Measurements from ENCODE around the gene ERCC4. TPM values are rescaled to one million over a fixed set of nuclear protein-coding genes. Genes with fewer than 3 reads are reported as not detected.
A peak's percentile ranks its signal among the peaks of the same experiment; 100 is the strongest.
"Not testable (repeated sequence)": the region's sequence is repeated elsewhere in the genome, so short reads cannot be mapped to it uniquely, and the experiment has no call there.

Gene ERCC4
- 5.3 and 6.2 TPM in 2 replicates for total RNA-seq (2014; rRNA removed; shearing (Covaris generic))

DNA sequence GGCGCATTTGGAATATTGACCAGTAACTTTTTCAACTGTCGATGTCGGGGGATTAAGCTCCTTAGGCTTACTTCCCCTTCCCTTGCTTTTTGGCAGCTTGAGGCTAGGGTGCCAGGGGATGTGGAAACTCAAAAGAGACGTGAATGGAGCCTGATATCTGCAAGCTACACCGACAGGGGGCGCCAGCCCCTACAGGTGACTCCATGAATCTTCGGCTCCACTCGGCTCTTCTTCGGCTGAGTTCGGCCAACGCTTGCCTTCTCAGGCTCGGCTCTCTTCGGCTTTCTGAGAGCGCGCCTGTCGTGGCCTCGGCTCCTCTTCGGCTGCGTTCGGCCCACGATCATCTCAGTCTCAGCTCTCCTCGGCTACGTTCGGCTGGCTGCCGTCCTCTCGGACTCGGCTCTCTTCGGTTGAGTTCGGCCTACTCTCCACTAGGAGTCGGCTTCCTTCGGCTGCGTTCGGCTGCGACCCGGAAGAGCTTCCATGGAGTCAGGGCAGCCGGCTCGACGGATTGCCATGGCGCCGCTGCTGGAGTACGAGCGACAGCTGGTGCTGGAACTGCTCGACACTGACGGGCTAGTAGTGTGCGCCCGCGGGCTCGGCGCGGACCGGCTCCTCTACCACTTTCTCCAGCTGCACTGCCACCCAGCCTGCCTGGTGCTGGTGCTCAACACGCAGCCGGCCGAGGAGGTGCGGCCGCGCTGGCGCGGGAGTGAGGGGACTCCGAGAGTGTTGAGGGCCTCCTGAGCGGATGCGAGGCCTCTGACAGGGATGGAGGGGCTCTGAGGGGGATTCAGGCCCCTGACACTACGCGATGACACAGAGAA is at the start of gene ERCC4:
Gene ERCC4, plus strand, starts transcription at position 472 of the 827 bp plus-strand sequence. Its CDS starts 12 bp downstream, at position 484.
- peak; percentile 99 for DNase-seq (ENCODE audit: low spot score)
- in situ Hi-C loops (cut with HindIII; ENCODE audit: low sequenced_read_pairs) = no loop called here

- in situ Hi-C loops (cut with HindIII; ENCODE audit: low sequenced_read_pairs) = no loop called here
Observed at GRCh38 chr16:13873835-13874438, 46.0 kb upstream of the ERCC4 start.

GRCh38 chr16:13875614-13876284 is 44.2 kb upstream of the ERCC4 start:
- in situ Hi-C loops (cut with HindIII; ENCODE audit: low sequenced_read_pairs) = no loop called here
- no peak for DNase-seq (ENCODE audit: low spot score)

More at GRCh38 chr16:13873835-13874438, 46.0 kb upstream of the ERCC4 start:
- peak; percentile 3 for DNase-seq (ENCODE audit: low spot score)

DNA sequence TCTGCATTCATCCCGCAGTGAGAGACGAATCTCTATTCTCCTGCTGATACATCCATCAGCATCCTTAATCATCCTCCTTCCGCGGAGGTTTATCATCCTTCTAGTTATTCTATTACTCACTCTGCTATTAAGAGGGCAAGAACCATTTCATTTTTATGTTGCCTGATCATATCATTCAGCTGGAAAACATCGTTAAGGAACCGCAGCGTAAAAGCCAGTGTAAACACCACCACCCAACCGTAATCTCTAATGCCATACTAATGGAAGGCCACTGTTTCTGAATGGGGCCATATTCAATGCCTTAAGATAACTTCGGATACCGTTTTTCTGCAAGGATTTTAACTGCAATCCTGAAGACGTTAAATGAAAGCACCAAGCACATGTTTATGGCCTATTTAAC is 36.7 kb upstream of the ERCC4 start:
- in situ Hi-C loops (cut with HindIII; ENCODE audit: low sequenced_read_pairs) = no loop called here
- DNase-seq (ENCODE audit: low spot score) = no peak

GRCh38 chr16:13883881-13884280 is 36.1 kb upstream of the ERCC4 start:
- in situ Hi-C loops (cut with HindIII; ENCODE audit: low sequenced_read_pairs) = no loop called here
- DNase-seq (ENCODE audit: low spot score) = no peak

DNA sequence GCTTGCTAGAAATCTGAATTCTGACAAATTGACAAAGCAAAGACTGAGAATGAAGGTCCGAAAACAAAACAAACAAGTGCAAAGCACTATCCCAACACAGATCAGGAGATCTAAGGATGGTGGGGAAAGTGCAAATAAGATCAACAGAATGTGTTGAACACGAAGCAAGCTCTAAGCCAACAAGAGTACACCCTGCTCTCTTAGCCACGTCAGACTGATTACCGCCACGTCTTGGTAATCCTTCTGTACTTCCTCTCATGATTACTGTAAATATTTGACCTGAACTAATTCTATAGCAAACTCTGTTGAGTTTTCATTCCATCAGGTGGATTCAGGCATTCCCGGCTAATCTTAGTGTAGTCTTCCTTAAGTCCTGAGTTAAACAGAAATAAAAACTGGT is 34.3 kb upstream of the ERCC4 start:
- DNase-seq (ENCODE audit: low spot score) = no peak
- in situ Hi-C loops (cut with HindIII; ENCODE audit: low sequenced_read_pairs) = no loop called here

GRCh38 chr16:13886608-13887007 is 33.3 kb upstream of the ERCC4 start:
- no peak for DNase-seq (ENCODE audit: low spot score)
- in situ Hi-C loops (cut with HindIII; ENCODE audit: low sequenced_read_pairs) = no loop called here

GRCh38 chr16:13889323-13889722 is 30.6 kb upstream of the ERCC4 start:
- in situ Hi-C loops (cut with HindIII; ENCODE audit: low sequenced_read_pairs) = not testable (repeated sequence)

DNA sequence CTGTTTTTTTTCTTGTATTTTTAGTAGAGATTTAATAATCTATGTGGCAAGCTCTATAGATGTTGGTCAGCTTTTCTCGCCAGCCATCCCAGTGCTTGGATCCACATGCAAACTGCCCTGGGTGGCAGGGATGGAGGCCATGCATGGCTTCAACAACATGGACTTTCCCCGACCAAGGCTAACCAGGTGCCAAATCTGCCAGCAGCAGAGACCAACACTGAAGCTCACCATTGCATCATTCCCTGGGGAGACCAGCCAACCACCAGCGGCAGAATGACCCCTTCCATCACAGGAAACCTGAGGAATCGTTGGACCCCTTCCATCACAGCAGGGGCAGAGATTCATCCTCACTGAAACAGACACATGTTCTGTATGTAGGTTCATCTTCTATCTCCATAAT is 27.7 kb upstream of the ERCC4 start:
- DNase-seq (ENCODE audit: low spot score) = no peak
- in situ Hi-C loops (cut with HindIII; ENCODE audit: low sequenced_read_pairs) = no loop called here

More at GRCh38 chr16:13889323-13889722, 30.6 kb upstream of the ERCC4 start:
- DNase-seq (ENCODE audit: low spot score) = not testable (repeated sequence)

DNA sequence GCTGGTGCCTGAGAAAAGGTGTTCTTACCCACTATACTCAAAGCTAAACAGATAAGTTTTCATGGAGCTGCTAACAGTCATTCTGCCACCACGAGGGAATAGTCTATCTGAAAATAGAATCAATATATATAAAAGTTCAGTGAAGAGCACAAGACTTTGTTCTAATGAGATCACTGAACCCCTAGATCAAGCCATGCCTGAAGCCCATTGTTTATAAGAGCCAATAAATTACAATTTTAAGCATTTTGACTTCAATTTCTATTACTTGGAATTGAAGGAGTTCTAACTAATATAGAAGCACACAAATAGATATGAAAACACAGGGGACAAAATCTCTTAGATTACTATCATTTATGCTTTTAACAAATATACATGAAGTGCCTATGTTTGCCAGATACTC is 24.4 kb upstream of the ERCC4 start:
- in situ Hi-C loops (cut with HindIII; ENCODE audit: low sequenced_read_pairs) = no loop called here
- no peak for DNase-seq (ENCODE audit: low spot score)

GRCh38 chr16:13896543-13897182 is 23.3 kb upstream of the ERCC4 start:
- in situ Hi-C loops (cut with HindIII; ENCODE audit: low sequenced_read_pairs) = no loop called here
- DNase-seq (ENCODE audit: low spot score) = no peak

GRCh38 chr16:13897806-13898205 is 22.1 kb upstream of the ERCC4 start:
- in situ Hi-C loops (cut with HindIII; ENCODE audit: low sequenced_read_pairs) = no loop called here
- no peak for DNase-seq (ENCODE audit: low spot score)

DNA sequence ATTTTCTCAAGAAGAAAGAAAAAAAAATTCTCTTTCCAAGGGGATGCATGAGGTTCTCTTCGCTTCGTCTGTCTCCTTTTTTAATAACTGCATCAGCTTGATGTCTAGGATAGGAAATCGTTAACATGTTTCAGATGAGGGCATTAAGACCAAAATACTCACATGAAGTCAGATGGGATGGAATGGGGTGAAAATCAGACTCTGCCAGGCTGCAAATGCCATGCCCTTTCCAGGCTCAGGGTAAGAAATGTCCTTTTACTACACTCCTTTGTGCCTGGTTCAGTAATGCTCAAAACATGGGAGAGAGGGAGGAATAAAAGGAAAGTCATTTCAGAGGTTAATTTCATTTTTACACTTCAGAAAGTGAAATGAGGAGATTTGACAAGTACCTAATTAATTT is 21.7 kb upstream of the ERCC4 start:
- no peak for DNase-seq (ENCODE audit: low spot score)
- in situ Hi-C loops (cut with HindIII; ENCODE audit: low sequenced_read_pairs) = no loop called here

DNA sequence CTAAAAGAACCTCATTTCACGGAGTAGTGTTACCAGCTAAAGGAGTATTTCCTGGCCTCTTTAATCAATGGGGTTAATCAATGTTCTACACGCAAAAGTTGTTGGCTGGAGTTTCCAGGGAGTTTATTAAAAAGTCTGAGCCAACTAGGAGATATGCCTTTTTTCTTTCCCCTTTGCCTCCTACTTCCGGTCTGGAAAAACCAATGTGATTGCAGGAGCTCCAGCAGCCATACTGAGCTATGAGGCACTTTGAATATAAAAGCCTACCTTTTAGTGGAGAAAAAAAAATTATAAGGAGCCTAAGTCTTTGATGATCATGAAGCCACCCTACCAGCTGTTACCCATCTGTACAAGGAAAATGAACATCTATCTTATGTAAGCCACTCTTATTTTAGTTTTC is 17.9 kb upstream of the ERCC4 start:
- DNase-seq (ENCODE audit: low spot score) = no peak
- in situ Hi-C loops (cut with HindIII; ENCODE audit: low sequenced_read_pairs) = no loop called here

DNA sequence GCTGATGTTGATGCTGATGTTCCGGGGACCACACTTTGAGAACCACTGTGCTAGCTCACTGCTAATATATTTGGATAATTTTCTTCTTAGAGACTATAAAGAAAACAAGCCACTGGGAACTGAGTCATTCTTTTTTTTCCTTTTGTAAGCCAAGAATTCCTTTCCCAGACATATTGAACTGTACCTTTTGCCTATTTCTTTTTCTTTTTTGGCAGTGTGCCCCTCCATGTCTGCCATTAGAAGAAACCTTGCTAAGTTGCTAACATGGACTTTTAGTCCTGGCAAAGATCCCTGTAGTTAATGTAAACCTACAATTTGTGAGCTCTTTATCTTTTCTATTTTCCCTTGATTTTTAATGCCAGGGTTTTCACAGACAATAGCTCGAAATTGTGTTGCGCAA is 17.3 kb upstream of the ERCC4 start:
- in situ Hi-C loops (cut with HindIII; ENCODE audit: low sequenced_read_pairs) = no loop called here
- DNase-seq (ENCODE audit: low spot score) = no peak

- in situ Hi-C loops (cut with HindIII; ENCODE audit: low sequenced_read_pairs) = no loop called here
- no peak for DNase-seq (ENCODE audit: low spot score)
Observed at GRCh38 chr16:13904179-13904691, 15.7 kb upstream of the ERCC4 start.

- in situ Hi-C loops (cut with HindIII; ENCODE audit: low sequenced_read_pairs); DNase-seq (ENCODE audit: low spot score): not testable (repeated sequence)
Observed at GRCh38 chr16:13904822-13905221, 15.1 kb upstream of the ERCC4 start.

GRCh38 chr16:13906168-13907089 is 13.5 kb upstream of the ERCC4 start:
- in situ Hi-C loops (cut with HindIII; ENCODE audit: low sequenced_read_pairs) = no loop called here
- no peak for DNase-seq (ENCODE audit: low spot score)
